ENCODE measurements around the gene PNPLA1. TPM values are rescaled to one million over a fixed set of nuclear protein-coding genes. Genes with fewer than 3 reads are reported as not detected.
"Not testable (repeated sequence)": the region's sequence is repeated elsewhere in the genome, so short reads cannot be mapped to it uniquely, and the experiment has no call there.

The PNPLA1 gene
- total RNA-seq, 2 donors from 2014 or later: not detected

GRCh38 chr6:36337814-36338213 is 68.0 kb downstream of the PNPLA1 start:
- Mint-ChIP-seq H3K4me3 (no peak overlapping the region), H3K4me1 (peaks cover 10% of the 10 kb centered on the region), H3K9me3 (no peaks in the 10 kb centered on the region), H3K36me3 (ENCODE audit: low read depth) (no peaks in the 10 kb centered on the region), H3K27ac (no peak overlapping the region), H3K27me3 (peaks cover 32% of the 10 kb centered on the region)
- ATAC-seq (replicated peaks): no peak

- H3K4me3 Mint-ChIP-seq; H3K9me3 Mint-ChIP-seq; ATAC-seq (replicated peaks); H3K36me3 Mint-ChIP-seq (ENCODE audit: low read depth); H3K27ac Mint-ChIP-seq: not testable (repeated sequence)
- Mint-ChIP-seq H3K27me3 (peaks cover 28% of the 10 kb centered on the region), H3K4me1 (peaks cover 10% of the 10 kb centered on the region)
These were observed 68.4 kb downstream of the PNPLA1 start for GRCh38 chr6:36338223-36338622.

GRCh38 chr6:36339146-36339545 is 69.3 kb downstream of the PNPLA1 start:
- Mint-ChIP-seq H3K4me3 (no peak overlapping the region), H3K27me3 (peaks cover 20% of the 10 kb centered on the region), H3K4me1 (peaks cover 10% of the 10 kb centered on the region), H3K9me3 (no peaks in the 10 kb centered on the region), H3K36me3 (ENCODE audit: low read depth) (no peaks in the 10 kb centered on the region), H3K27ac (no peak overlapping the region)
- ATAC-seq (replicated peaks): no peak

GRCh38 chr6:36340306-36340617 is 70.4 kb downstream of the PNPLA1 start:
- no peak for ATAC-seq (replicated peaks)
- H3K27me3 Mint-ChIP-seq: peaks cover 8% of the 10 kb centered on the region
- H3K4me1 Mint-ChIP-seq: peaks cover 10% of the 10 kb centered on the region
- no peak overlapping the region for H3K4me3 Mint-ChIP-seq
- H3K27ac Mint-ChIP-seq: no peak overlapping the region
- no peaks in the 10 kb centered on the region for H3K36me3 Mint-ChIP-seq (ENCODE audit: low read depth)
- H3K9me3 Mint-ChIP-seq: no peaks in the 10 kb centered on the region

- H3K27me3 Mint-ChIP-seq: peaks cover 4% of the 10 kb centered on the region
- H3K36me3 Mint-ChIP-seq (ENCODE audit: low read depth): no peaks in the 10 kb centered on the region
- no peaks in the 10 kb centered on the region for H3K9me3 Mint-ChIP-seq
- peak; percentile 82 for ATAC-seq (replicated peaks)
- peak overlapping the region; percentile 30 for H3K4me3 Mint-ChIP-seq
- peaks cover 10% of the 10 kb centered on the region for H3K4me1 Mint-ChIP-seq
- H3K27ac Mint-ChIP-seq: no peak overlapping the region
These were observed 71.0 kb downstream of the PNPLA1 start for GRCh38 chr6:36340618-36341454.

GRCh38 chr6:36343109-36343680 is 73.3 kb downstream of the PNPLA1 start:
- Mint-ChIP-seq H3K27me3 (peaks cover 3% of the 10 kb centered on the region), H3K4me1 (peaks cover 4% of the 10 kb centered on the region), H3K9me3 (no peaks in the 10 kb centered on the region), H3K27ac (no peak overlapping the region), H3K4me3 (no peak overlapping the region), H3K36me3 (ENCODE audit: low read depth) (no peaks in the 10 kb centered on the region)
- ATAC-seq (replicated peaks): no peak

GRCh38 chr6:36345681-36346466 is 76.0 kb downstream of the PNPLA1 start:
- H3K27me3 Mint-ChIP-seq: peaks cover 1% of the 10 kb centered on the region
- no peak overlapping the region for H3K4me3 Mint-ChIP-seq
- ATAC-seq (replicated peaks): no peak
- H3K27ac Mint-ChIP-seq: no peak overlapping the region
- H3K4me1 Mint-ChIP-seq: peaks cover 1% of the 10 kb centered on the region
- no peaks in the 10 kb centered on the region for H3K9me3 Mint-ChIP-seq
- H3K36me3 Mint-ChIP-seq (ENCODE audit: low read depth): no peaks in the 10 kb centered on the region

- Mint-ChIP-seq H3K27ac (no peak overlapping the region), H3K36me3 (ENCODE audit: low read depth) (no peaks in the 10 kb centered on the region), H3K9me3 (no peaks in the 10 kb centered on the region), H3K27me3 (no peaks in the 10 kb centered on the region), H3K4me1 (no peaks in the 10 kb centered on the region), H3K4me3 (no peak overlapping the region)
- no peak for ATAC-seq (replicated peaks)
These were observed 76.8 kb downstream of the PNPLA1 start for GRCh38 chr6:36346486-36347273.

GRCh38 chr6:36347621-36348020 is 77.8 kb downstream of the PNPLA1 start:
- Mint-ChIP-seq H3K27ac (no peak overlapping the region), H3K4me1 (no peaks in the 10 kb centered on the region), H3K36me3 (ENCODE audit: low read depth) (no peaks in the 10 kb centered on the region), H3K4me3 (no peak overlapping the region), H3K9me3 (no peaks in the 10 kb centered on the region), H3K27me3 (no peaks in the 10 kb centered on the region)
- no peak for ATAC-seq (replicated peaks)

GRCh38 chr6:36349240-36349639 is 79.4 kb downstream of the PNPLA1 start:
- no peak overlapping the region for H3K27ac Mint-ChIP-seq
- H3K9me3 Mint-ChIP-seq: no peaks in the 10 kb centered on the region
- ATAC-seq (replicated peaks): no peak
- no peaks in the 10 kb centered on the region for H3K4me1 Mint-ChIP-seq
- H3K36me3 Mint-ChIP-seq (ENCODE audit: low read depth): no peaks in the 10 kb centered on the region
- peaks cover under 1% of the 10 kb centered on the region for H3K27me3 Mint-ChIP-seq
- no peak overlapping the region for H3K4me3 Mint-ChIP-seq

GRCh38 chr6:36350082-36350481 is 80.2 kb downstream of the PNPLA1 start:
- Mint-ChIP-seq H3K9me3 (no peaks in the 10 kb centered on the region), H3K4me1 (no peaks in the 10 kb centered on the region), H3K27me3 (peaks cover 3% of the 10 kb centered on the region), H3K4me3 (no peak overlapping the region), H3K27ac (no peak overlapping the region), H3K36me3 (ENCODE audit: low read depth) (no peaks in the 10 kb centered on the region)
- no peak for ATAC-seq (replicated peaks)

GRCh38 chr6:36350681-36351571 is 81.1 kb downstream of the PNPLA1 start:
- no peak overlapping the region for H3K4me3 Mint-ChIP-seq
- no peaks in the 10 kb centered on the region for H3K36me3 Mint-ChIP-seq (ENCODE audit: low read depth)
- no peak overlapping the region for H3K27ac Mint-ChIP-seq
- H3K4me1 Mint-ChIP-seq: peaks cover 6% of the 10 kb centered on the region
- H3K27me3 Mint-ChIP-seq: peaks cover 3% of the 10 kb centered on the region
- H3K9me3 Mint-ChIP-seq: no peaks in the 10 kb centered on the region
- ATAC-seq (replicated peaks): no peak

GRCh38 chr6:36352477-36353157 is 82.8 kb downstream of the PNPLA1 start:
- Mint-ChIP-seq H3K4me3 (no peak overlapping the region), H3K9me3 (no peaks in the 10 kb centered on the region), H3K27me3 (peaks cover 8% of the 10 kb centered on the region), H3K4me1 (peaks cover 8% of the 10 kb centered on the region), H3K36me3 (ENCODE audit: low read depth) (no peaks in the 10 kb centered on the region), H3K27ac (no peak overlapping the region)
- ATAC-seq (replicated peaks): no peak

Measured in activated T-helper 17 cell treated with anti-CD3 and anti-CD28 coated beads, Interleukin-2, amount 50 U/mL, for 72 hours (primary cell).